Upper lobe of right lung (tissue), 1 donor: Measurements from ENCODE around the gene MAMSTR. TPM values are rescaled to one million over a fixed set of nuclear protein-coding genes. Genes with fewer than 3 reads are reported as not detected.
"Not testable (repeated sequence)": the region's sequence is repeated elsewhere in the genome, so short reads cannot be mapped to it uniquely, and the experiment has no call there.

Experiments
- ATAC-seq: fragments of 200-7000 bp; cut with Tn5 transposase; one replicate; pipeline ENCODE4 v1.9.1; 2020; ENCODE audit warnings: mild to moderate bottlenecking, moderate library complexity
- DNase-seq: peaks from one replicate; pipeline ENCODE4 v3.0.0-alpha.2; 2020
- H3K27ac ChIP-seq: fragments of 200-600 bp; one replicate; pipeline ENCODE4 v1.8.0; 2022
- H3K27me3 ChIP-seq: fragments of 200-600 bp; one replicate; pipeline ENCODE4 v1.8.0; 2022; ENCODE audit warnings: mild to moderate bottlenecking
- H3K36me3 ChIP-seq: fragments of 200-600 bp; one replicate; pipeline ENCODE4 v1.8.0; 2022
- H3K4me1 ChIP-seq: fragments of 200-600 bp; one replicate; pipeline ENCODE4 v1.8.0; 2022
- H3K4me3 ChIP-seq: fragments of 200-600 bp; one replicate; pipeline ENCODE4 v1.8.0; 2022; ENCODE audit warnings: mild to moderate bottlenecking
- H3K9me3 ChIP-seq: fragments of 200-600 bp; one replicate; pipeline ENCODE4 v1.8.0; 2022
- intact Hi-C: fragments of 100-400 bp; cut with DNase I; formaldehyde crosslinking; loops from one replicate; pipeline ENCODE4 v1.11.0; 2022
- total RNA-seq: library from RNA; stranded (reverse); fragmentation: NEBNext Ultra II Directional; extraction: Animal tissue kit (Norgen Biotek cat#: 25700); gene quantifications from one replicate; pipeline ENCODE4 v1.2.1, GENCODE V29; 2021
- TF ChIP-seq, protein P1 (sequence below): fragments of 200-600 bp; IDR thresholded peaks from one replicate; pipeline ENCODE4 v1.8.0; 2022; ENCODE audit warnings: antibody characterized with exemption
- donor health status: DM: no; HTN: yes; CAD: no; lungs with severe emphysema.

Gene MAMSTR
- total RNA-seq, 1 donor from 2014 or later: 1.2 TPM

GRCh38 chr19:48722196-48722708, 2.7 kb upstream of the MAMSTR start:
- H3K4me1 ChIP-seq: peaks cover 35% of the 10 kb centered on the region
- ATAC-seq (no peak), DNase-seq (no peak)

DNA sequence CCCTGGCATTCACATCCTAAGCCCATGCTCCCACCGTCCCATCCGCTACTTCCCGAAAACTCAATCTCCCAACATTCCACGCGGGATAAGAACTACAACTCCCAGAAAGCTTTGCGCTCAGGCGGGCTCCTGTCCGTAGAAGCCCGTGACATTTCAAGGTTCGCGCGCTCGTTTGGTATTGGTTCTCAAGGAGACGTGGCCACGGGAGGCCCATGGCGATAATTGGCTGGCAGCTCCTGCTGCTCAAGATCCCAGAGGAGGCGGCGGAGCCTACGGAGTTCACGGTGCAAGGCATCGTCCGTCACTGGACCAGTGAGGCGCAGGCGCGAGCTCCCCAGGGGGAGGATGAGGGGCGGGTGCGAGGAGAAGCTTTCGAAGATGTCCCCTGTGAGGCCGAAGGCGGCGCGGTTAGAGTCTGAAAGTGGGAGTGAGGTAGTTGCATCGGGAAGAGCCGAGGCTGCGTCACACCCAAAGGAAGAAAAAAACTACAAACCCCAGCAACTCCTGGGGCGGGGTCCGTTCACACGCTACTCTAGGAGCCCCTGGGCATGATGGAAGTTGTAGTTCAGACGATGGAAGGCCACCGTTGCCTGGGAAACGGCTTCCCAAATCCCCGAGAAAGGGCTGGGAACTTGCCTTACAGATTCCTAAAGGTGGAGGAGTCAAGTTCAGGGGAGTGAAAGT, 1.2 kb upstream of the MAMSTR start:
- intact Hi-C loops: no loop called here
- TF ChIP-seq, protein P1, sequence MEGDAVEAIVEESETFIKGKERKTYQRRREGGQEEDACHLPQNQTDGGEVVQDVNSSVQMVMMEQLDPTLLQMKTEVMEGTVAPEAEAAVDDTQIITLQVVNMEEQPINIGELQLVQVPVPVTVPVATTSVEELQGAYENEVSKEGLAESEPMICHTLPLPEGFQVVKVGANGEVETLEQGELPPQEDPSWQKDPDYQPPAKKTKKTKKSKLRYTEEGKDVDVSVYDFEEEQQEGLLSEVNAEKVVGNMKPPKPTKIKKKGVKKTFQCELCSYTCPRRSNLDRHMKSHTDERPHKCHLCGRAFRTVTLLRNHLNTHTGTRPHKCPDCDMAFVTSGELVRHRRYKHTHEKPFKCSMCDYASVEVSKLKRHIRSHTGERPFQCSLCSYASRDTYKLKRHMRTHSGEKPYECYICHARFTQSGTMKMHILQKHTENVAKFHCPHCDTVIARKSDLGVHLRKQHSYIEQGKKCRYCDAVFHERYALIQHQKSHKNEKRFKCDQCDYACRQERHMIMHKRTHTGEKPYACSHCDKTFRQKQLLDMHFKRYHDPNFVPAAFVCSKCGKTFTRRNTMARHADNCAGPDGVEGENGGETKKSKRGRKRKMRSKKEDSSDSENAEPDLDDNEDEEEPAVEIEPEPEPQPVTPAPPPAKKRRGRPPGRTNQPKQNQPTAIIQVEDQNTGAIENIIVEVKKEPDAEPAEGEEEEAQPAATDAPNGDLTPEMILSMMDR: no peak
- Histone ChIP-seq H3K9me3 (no peaks in the 10 kb centered on the region), H3K4me1 (peaks cover 29% of the 10 kb centered on the region), H3K27ac (peak overlapping the region; percentile 84), H3K36me3 (no peaks in the 10 kb centered on the region), H3K4me3 (peak overlapping the region; percentile 63), H3K27me3 (no peaks in the 10 kb centered on the region)
- peak; percentile 93 for ATAC-seq
- DNase-seq: peak; percentile 99

More at GRCh38 chr19:48722196-48722708, 2.7 kb upstream of the MAMSTR start:
- TF ChIP-seq, protein P1: no peak
- no peak overlapping the region for H3K4me3 ChIP-seq
- no peak overlapping the region for H3K27ac ChIP-seq
- intact Hi-C loops: no loop called here
- no peaks in the 10 kb centered on the region for H3K9me3 ChIP-seq
- H3K36me3 ChIP-seq: no peaks in the 10 kb centered on the region
- H3K27me3 ChIP-seq: no peaks in the 10 kb centered on the region

GRCh38 chr19:48720251-48720612, 707 bp upstream of the MAMSTR start:
- Histone ChIP-seq H3K36me3 (no peaks in the 10 kb centered on the region), H3K27ac (no peak overlapping the region), H3K4me3 (peak overlapping the region; percentile 63), H3K9me3 (no peaks in the 10 kb centered on the region), H3K4me1 (peaks cover 28% of the 10 kb centered on the region), H3K27me3 (no peaks in the 10 kb centered on the region)
- TF ChIP-seq, protein P1: no peak
- intact Hi-C loops: no loop called here
- ATAC-seq (no peak), DNase-seq (no peak)

GRCh38 chr19:48718711-48719231, 754 bp downstream of the MAMSTR start:
- intact Hi-C loops: no loop called here
- ATAC-seq: no peak
- H3K4me1 ChIP-seq: peaks cover 27% of the 10 kb centered on the region

DNA sequence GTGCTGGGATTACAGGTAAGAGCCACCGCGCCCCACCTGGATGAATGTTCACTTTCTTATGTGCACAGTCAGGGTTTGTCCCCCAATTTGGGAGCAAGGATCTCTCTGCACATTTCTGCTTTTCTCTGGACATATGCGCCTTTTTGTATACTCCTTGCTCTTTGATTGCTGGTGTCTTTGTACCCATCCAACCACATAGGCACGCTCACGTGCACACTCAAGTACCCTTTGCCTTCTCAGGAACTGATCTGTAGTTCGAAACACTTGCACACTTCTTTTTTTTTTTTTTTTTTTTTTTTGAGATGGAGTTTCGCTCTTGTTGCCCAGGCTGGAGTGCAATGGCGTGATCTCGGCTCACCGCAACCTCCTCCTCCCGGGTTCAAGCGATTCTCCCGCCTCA, 1.4 kb downstream of the MAMSTR start:
- DNase-seq, intact Hi-C loops, H3K4me3 ChIP-seq, H3K36me3 ChIP-seq, ATAC-seq, H3K27me3 ChIP-seq, H3K27ac ChIP-seq, H3K9me3 ChIP-seq: not testable (repeated sequence)
- peaks cover 33% of the 10 kb centered on the region for H3K4me1 ChIP-seq

More at GRCh38 chr19:48718711-48719231, 754 bp downstream of the MAMSTR start:
- TF ChIP-seq, protein P1: no peak
- H3K27me3 ChIP-seq: no peaks in the 10 kb centered on the region
- no peaks in the 10 kb centered on the region for H3K9me3 ChIP-seq
- H3K4me3 ChIP-seq: no peak overlapping the region
- no peaks in the 10 kb centered on the region for H3K36me3 ChIP-seq
- H3K27ac ChIP-seq: peak overlapping the region; percentile 58
- DNase-seq: no peak

DNA sequence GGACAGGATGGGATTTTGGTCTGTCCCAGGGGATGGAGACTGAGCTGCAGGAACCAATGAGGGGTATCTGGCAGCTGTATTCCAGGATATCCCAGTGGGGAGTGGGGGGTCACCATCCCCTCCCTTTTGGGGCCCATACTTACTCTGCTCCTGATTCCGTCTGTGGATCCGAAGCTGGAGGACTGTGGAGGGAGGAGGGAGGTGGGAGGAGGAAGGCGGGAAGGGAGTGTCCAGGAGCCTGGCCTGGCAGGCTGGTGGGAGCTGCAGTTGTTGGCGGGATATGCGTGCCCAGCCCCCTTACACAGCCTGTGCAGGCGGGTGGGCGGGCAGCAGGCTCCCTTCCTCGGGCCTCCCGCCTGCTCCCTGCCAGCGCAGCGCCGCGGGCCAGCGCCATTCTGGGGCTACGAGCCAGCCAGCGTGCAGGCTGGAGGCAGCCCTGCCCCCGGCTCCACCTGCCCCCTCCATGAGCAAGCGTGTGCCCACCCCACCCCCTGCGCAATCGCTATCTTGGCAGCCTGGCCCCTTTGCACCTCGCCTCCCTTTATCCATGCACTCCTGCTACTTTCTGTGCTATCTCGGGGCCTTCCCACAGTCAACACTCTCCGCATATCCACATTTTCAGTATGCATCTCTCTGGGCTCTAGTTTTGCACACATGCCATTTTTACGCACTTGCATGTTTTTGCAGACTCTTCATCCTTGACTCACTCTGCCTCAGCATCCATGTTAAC, 2.8 kb downstream of the MAMSTR start:
- intact Hi-C loops: no loop called here
- Histone ChIP-seq H3K9me3 (no peaks in the 10 kb centered on the region), H3K27me3 (no peaks in the 10 kb centered on the region), H3K27ac (peak overlapping the region; percentile 24), H3K4me1 (peaks cover 29% of the 10 kb centered on the region), H3K4me3 (peak overlapping the region; percentile 19), H3K36me3 (no peaks in the 10 kb centered on the region)
- ATAC-seq: no peak
- no peak for DNase-seq
- TF ChIP-seq, protein P1: no peak
